HG02870 (cell line): Measurements from ENCODE around the gene CAMK2A.

Source experiments
- ATAC-seq: cut with Tn5 transposase; IDR thresholded peaks from one replicate; pipeline ENCODE4 v1.9.1; 2021; ENCODE audit warnings: mild to moderate bottlenecking, moderate library complexity; ENCODE audit not compliant: unreplicated experiment

Gene CAMK2A

GRCh38 chr5:150289551-150290390 is at the start of gene CAMK2A:
TSS of gene CAMK2A (minus strand) at chr5:150289773. CDS start at chr5:150289625, 148 bp downstream.
- no peak for ATAC-seq

- ATAC-seq = no peak
These were observed 49.6 kb upstream of the CAMK2A start for GRCh38 chr5:150339165-150339564.

- no peak for ATAC-seq
These were observed 49.0 kb upstream of the CAMK2A start for GRCh38 chr5:150338546-150338945.

- ATAC-seq = no peak
These were observed 46.2 kb upstream of the CAMK2A start for GRCh38 chr5:150335778-150336177.

GRCh38 chr5:150333400-150333799 is 43.8 kb upstream of the CAMK2A start:
- no peak for ATAC-seq

GRCh38 chr5:150329881-150330876 is 40.6 kb upstream of the CAMK2A start:
- ATAC-seq = no peak

- no peak for ATAC-seq
These were observed 39.5 kb upstream of the CAMK2A start for GRCh38 chr5:150329038-150329437.

- no peak for ATAC-seq
These were observed 38.9 kb upstream of the CAMK2A start for GRCh38 chr5:150328515-150328914.

- ATAC-seq = no peak
These were observed 37.6 kb upstream of the CAMK2A start for GRCh38 chr5:150327139-150327538.

GRCh38 chr5:150326707-150327106 is 37.1 kb upstream of the CAMK2A start:
- no peak for ATAC-seq

GRCh38 chr5:150325426-150325825 is 35.9 kb upstream of the CAMK2A start:
- no peak for ATAC-seq

GRCh38 chr5:150323819-150324218 is 34.2 kb upstream of the CAMK2A start:
- no peak for ATAC-seq

- no peak for ATAC-seq
These were observed 33.5 kb upstream of the CAMK2A start for GRCh38 chr5:150323092-150323491.

GRCh38 chr5:150322202-150322601 is 32.6 kb upstream of the CAMK2A start:
- ATAC-seq = no peak

- no peak for ATAC-seq
These were observed 32.2 kb upstream of the CAMK2A start for GRCh38 chr5:150321784-150322183.

- no peak for ATAC-seq
These were observed 31.6 kb upstream of the CAMK2A start for GRCh38 chr5:150321211-150321610.

- ATAC-seq = no peak
These were observed 30.6 kb upstream of the CAMK2A start for GRCh38 chr5:150320044-150320613.

GRCh38 chr5:150319484-150319790 is 29.9 kb upstream of the CAMK2A start:
- ATAC-seq = no peak

GRCh38 chr5:150318613-150319483 is 29.3 kb upstream of the CAMK2A start:
- no peak for ATAC-seq
